ENCODE results near the gene TAF11L3.
"Not testable (repeated sequence)": the region's sequence is repeated elsewhere in the genome, so short reads cannot be mapped to it uniquely, and the experiment has no call there.

Gene TAF11L3

DNA sequence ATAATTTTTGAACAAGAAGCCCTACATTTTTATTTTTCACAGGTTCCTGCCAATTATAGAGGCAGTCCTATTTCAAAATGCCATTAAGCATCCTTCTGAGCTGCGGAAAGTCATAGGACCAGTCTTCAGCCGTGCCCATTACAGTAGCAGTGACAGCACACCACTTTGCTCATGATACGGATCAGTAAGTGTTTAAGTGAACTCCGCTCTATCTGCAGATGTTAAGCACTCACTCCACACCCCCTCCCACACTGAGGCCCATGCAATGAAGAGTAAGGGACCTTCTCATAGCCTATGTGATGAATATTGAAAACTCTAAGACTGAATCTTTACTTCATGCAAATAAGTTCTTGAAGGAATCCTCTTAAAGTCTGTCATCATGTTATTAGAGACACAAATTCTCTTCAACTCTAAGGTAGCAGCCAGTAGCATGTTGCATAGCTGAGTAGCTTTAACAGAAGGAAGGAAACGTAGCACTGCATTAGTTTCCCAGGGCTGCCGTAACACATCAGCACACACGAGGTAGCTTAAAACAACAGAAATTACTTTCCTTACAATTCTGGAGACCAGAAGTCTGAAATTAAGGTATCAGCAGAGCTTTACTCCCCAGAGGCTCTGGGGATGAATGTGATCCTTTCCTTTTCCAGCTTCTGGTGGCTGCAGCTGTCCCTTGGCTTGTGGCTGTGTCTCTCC lies 40.4 kb upstream of the TAF11L3 start:
- Histone ChIP-seq H3K4me1 (ENCODE audit: low read length) (no peaks in the 10 kb centered on the region), H3K36me3 (replicated peaks; ENCODE audit: insufficient read depth, low read length) (no peaks in the 10 kb centered on the region), H2AFZ (ENCODE audit: low read length) (no peak overlapping the region), H3K79me2 (ENCODE audit: low read length) (no peaks in the 10 kb centered on the region), H3K9me2 (replicated peaks; ENCODE audit: insufficient read depth, low read length) (no peaks in the 10 kb centered on the region), H3K27me3 (replicated peaks; ENCODE audit: insufficient read depth, low read length) (no peaks in the 10 kb centered on the region), H4K20me1 (ENCODE audit: insufficient read depth, low read length) (no peaks in the 10 kb centered on the region), H3K4me2 (ENCODE audit: low read depth, low read length) (no peak overlapping the region), H3F3A (ENCODE audit: insufficient read depth, low read length) (no peaks in the 10 kb centered on the region), H3K4me3 (ENCODE audit: low read length) (no peak overlapping the region), H3K9ac (ENCODE audit: low read length) (no peak overlapping the region), H3K27ac (ENCODE audit: low read length) (no peak overlapping the region), H3K9me3 (replicated peaks; ENCODE audit: insufficient read depth, low read length) (no peaks in the 10 kb centered on the region)
- DNase-seq, result no peak
- TF ChIP-seq EZH2phosphoT487 (IDR thresholded peaks at IDR 0.05; ENCODE audit: low read length) (no peak), EZH2 (optimal IDR thresholded peaks at IDR 0.05; ENCODE audit: low read depth, low read length) (no peak)
- TF ChIP-seq, protein P1, sequence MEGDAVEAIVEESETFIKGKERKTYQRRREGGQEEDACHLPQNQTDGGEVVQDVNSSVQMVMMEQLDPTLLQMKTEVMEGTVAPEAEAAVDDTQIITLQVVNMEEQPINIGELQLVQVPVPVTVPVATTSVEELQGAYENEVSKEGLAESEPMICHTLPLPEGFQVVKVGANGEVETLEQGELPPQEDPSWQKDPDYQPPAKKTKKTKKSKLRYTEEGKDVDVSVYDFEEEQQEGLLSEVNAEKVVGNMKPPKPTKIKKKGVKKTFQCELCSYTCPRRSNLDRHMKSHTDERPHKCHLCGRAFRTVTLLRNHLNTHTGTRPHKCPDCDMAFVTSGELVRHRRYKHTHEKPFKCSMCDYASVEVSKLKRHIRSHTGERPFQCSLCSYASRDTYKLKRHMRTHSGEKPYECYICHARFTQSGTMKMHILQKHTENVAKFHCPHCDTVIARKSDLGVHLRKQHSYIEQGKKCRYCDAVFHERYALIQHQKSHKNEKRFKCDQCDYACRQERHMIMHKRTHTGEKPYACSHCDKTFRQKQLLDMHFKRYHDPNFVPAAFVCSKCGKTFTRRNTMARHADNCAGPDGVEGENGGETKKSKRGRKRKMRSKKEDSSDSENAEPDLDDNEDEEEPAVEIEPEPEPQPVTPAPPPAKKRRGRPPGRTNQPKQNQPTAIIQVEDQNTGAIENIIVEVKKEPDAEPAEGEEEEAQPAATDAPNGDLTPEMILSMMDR (IDR thresholded peaks at IDR 0.05; ENCODE audit: low read length), result no peak

DNA sequence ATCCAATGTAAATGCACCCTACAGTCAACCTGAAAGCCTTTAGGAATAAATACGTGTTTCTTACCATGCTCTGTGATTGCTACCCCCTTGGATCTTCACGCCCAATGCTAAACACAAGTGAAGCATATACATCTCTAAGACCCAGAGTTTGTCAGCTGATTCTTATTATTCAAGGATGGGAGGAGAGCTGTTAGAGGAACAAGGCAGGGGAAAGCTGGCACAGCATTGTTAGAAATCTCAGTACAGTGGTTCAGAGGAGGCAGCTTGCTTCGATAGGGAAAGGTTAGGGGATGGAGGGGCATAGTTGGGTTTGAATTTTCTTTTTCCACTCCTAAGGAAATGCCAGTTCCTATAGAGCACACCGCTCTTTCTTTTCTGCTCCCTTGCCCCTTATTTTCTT lies 36.8 kb upstream of the TAF11L3 start:
- no peak for DNase-seq
- no peak overlapping the region for H3K9ac ChIP-seq (ENCODE audit: low read length)
- H3K4me3 ChIP-seq (ENCODE audit: low read length), result no peak overlapping the region
- H3K27ac ChIP-seq (ENCODE audit: low read length), result no peak overlapping the region
- H3K36me3 ChIP-seq (replicated peaks; ENCODE audit: insufficient read depth, low read length), result no peaks in the 10 kb centered on the region
- H2AFZ ChIP-seq (ENCODE audit: low read length), result no peak overlapping the region
- H3F3A ChIP-seq (ENCODE audit: insufficient read depth, low read length), result no peaks in the 10 kb centered on the region
- H3K9me3 ChIP-seq (replicated peaks; ENCODE audit: insufficient read depth, low read length), result no peaks in the 10 kb centered on the region
- no peaks in the 10 kb centered on the region for H3K27me3 ChIP-seq (replicated peaks; ENCODE audit: insufficient read depth, low read length)
- no peak overlapping the region for H3K4me2 ChIP-seq (ENCODE audit: low read depth, low read length)
- no peaks in the 10 kb centered on the region for H3K79me2 ChIP-seq (ENCODE audit: low read length)
- TF ChIP-seq EZH2phosphoT487 (IDR thresholded peaks at IDR 0.05; ENCODE audit: low read length), result no peak
- no peak for TF ChIP-seq EZH2 (optimal IDR thresholded peaks at IDR 0.05; ENCODE audit: low read depth, low read length)
- TF ChIP-seq, protein P1 (IDR thresholded peaks at IDR 0.05; ENCODE audit: low read length), result no peak
- H3K4me1 ChIP-seq (ENCODE audit: low read length), result no peaks in the 10 kb centered on the region
- no peaks in the 10 kb centered on the region for H3K9me2 ChIP-seq (replicated peaks; ENCODE audit: insufficient read depth, low read length)
- H4K20me1 ChIP-seq (ENCODE audit: insufficient read depth, low read length), result no peaks in the 10 kb centered on the region

DNA sequence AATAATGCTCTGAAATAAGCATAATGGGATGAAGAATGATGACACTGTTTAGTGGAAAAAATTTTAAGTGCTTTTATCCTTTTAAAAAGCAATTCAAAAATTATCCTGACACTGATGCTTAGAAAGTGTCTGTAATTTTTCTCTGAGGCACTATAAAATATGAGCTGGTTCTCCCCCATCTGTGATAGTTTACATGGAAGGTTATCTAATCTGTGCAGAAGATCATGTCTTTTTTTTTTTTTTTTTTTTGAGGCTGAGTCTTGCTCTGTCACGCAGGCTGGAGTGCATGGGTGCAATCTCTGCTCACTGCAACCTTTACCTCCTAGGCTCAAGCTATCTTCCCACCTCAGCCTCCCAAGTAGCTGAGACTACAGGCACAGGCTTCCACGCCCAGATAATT lies 35.4 kb upstream of the TAF11L3 start:
- no peaks in the 10 kb centered on the region for H3K27me3 ChIP-seq (replicated peaks; ENCODE audit: insufficient read depth, low read length)
- H3K9ac ChIP-seq (ENCODE audit: low read length), result no peak overlapping the region
- no peak overlapping the region for H2AFZ ChIP-seq (ENCODE audit: low read length)
- TF ChIP-seq, protein P1 (IDR thresholded peaks at IDR 0.05; ENCODE audit: low read length), result no peak
- TF ChIP-seq EZH2 (optimal IDR thresholded peaks at IDR 0.05; ENCODE audit: low read depth, low read length) (no peak), EZH2phosphoT487 (IDR thresholded peaks at IDR 0.05; ENCODE audit: low read length) (no peak)
- no peaks in the 10 kb centered on the region for H3K9me2 ChIP-seq (replicated peaks; ENCODE audit: insufficient read depth, low read length)
- no peaks in the 10 kb centered on the region for H4K20me1 ChIP-seq (ENCODE audit: insufficient read depth, low read length)
- no peak overlapping the region for H3K4me2 ChIP-seq (ENCODE audit: low read depth, low read length)
- no peaks in the 10 kb centered on the region for H3K36me3 ChIP-seq (replicated peaks; ENCODE audit: insufficient read depth, low read length)
- no peak for DNase-seq
- no peaks in the 10 kb centered on the region for H3K9me3 ChIP-seq (replicated peaks; ENCODE audit: insufficient read depth, low read length)
- no peaks in the 10 kb centered on the region for H3K79me2 ChIP-seq (ENCODE audit: low read length)
- no peak overlapping the region for H3K4me3 ChIP-seq (ENCODE audit: low read length)
- H3F3A ChIP-seq (ENCODE audit: insufficient read depth, low read length), result no peaks in the 10 kb centered on the region
- H3K27ac ChIP-seq (ENCODE audit: low read length), result no peak overlapping the region
- H3K4me1 ChIP-seq (ENCODE audit: low read length), result no peaks in the 10 kb centered on the region

DNA sequence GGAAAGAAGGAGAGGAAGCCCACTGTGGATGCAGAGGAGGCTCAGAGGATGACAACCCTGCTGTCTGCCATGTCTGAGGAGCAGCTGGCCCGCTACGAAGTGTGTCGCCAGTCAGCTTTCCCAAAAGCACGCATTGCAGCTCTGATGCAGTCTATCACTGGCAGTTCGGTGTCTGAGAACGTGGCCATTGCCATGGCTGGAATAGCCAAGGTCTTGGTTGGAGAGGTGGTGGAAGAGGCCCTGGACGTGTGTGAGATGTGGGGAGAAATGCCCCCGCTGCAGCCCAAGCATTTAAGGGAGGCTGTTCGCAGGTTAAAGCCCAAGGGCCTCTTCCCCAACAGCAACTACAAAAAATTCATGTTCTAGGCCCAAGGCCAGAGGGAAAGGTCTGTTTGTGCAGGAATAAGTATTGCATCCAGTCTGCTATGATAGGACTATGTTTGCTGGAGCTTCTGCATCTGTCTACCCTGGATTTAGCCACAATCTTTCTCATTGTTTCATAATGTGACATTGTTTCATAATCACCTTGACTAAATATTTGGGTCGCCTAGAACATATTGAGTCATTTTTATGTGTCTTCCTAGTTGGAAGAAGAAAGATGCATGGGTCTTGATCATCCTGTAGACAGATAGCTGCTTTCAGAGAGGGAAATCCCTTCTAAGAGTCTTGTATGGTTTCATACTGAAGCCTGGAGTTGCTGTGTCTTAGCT lies 31.5 kb upstream of the TAF11L3 start:
- not testable (repeated sequence) for H2AFZ ChIP-seq (ENCODE audit: low read length); H3F3A ChIP-seq (ENCODE audit: insufficient read depth, low read length); H3K9me3 ChIP-seq (replicated peaks; ENCODE audit: insufficient read depth, low read length); H3K4me3 ChIP-seq (ENCODE audit: low read length); H3K9ac ChIP-seq (ENCODE audit: low read length); H3K4me1 ChIP-seq (ENCODE audit: low read length); H3K9me2 ChIP-seq (replicated peaks; ENCODE audit: insufficient read depth, low read length); H3K27ac ChIP-seq (ENCODE audit: low read length); H3K4me2 ChIP-seq (ENCODE audit: low read depth, low read length); H4K20me1 ChIP-seq (ENCODE audit: insufficient read depth, low read length); DNase-seq; H3K36me3 ChIP-seq (replicated peaks; ENCODE audit: insufficient read depth, low read length); H3K27me3 ChIP-seq (replicated peaks; ENCODE audit: insufficient read depth, low read length); H3K79me2 ChIP-seq (ENCODE audit: low read length)

All from MM.1S (cell line).